ENCODE measurements around the gene MSRB3.

GRCh38 chr12:65420941-65421340 is 142.5 kb downstream of the MSRB3 start:
- TF ChIP-seq CTCF (IDR thresholded peaks at IDR 0.05) (no peak), POLR2A (IDR thresholded peaks at IDR 0.05) (no peak)

Measured in body of pancreas (tissue), 4 donors.